Osteoblast (primary cell): ENCODE data around the gene NCOA1. TPM values are rescaled to one million over a fixed set of nuclear protein-coding genes. Genes with fewer than 3 reads are reported as not detected.
"Not testable (repeated sequence)": the region's sequence is repeated elsewhere in the genome, so short reads cannot be mapped to it uniquely, and the experiment has no call there.

ENCODE experiments used
- DNase-seq: peaks from one replicate; pipeline ENCODE4 v3.0.0; 2011; ENCODE audit warnings: low spot score, mixed read lengths; ENCODE audit not compliant: insufficient read length; ENCODE audit errors: missing footprints
- H2AFZ ChIP-seq: 2 replicates; pipeline ENCODE4 v1.6.0; 2011; ENCODE audit warnings: mild to moderate bottlenecking, low read length
- H3K27ac ChIP-seq: 2 replicates; pipeline ENCODE4 v1.5.1; 2011; ENCODE audit warnings: mild to moderate bottlenecking, low read depth, low read length, moderate library complexity
- H3K27me3 ChIP-seq: 2 replicates; pipeline ENCODE4 v1.6.0; 2012; ENCODE audit warnings: mild to moderate bottlenecking, control low read depth, inconsistent platforms, low read length, moderate library complexity; ENCODE audit not compliant: insufficient read depth
- H3K36me3 ChIP-seq: 2 replicates; pipeline ENCODE4 v1.5.1; 2011; ENCODE audit warnings: mild to moderate bottlenecking, low read length, control low read depth, moderate library complexity; ENCODE audit not compliant: insufficient read depth
- H3K4me1 ChIP-seq: 2 replicates; pipeline ENCODE4 v1.5.1; 2011; ENCODE audit warnings: mild to moderate bottlenecking, low read length, control low read depth, moderate library complexity; ENCODE audit not compliant: insufficient read depth
- H3K4me2 ChIP-seq: 2 replicates; pipeline ENCODE4 v1.6.0; 2011; ENCODE audit warnings: mild to moderate bottlenecking, low read length; ENCODE audit not compliant: insufficient read depth
- H3K4me3 ChIP-seq: fragments of 200-600 bp; sonication (generic); 3 replicates; pipeline ENCODE4 v1.5.1; 2012; ENCODE audit warnings: mild to moderate bottlenecking, low read length, inconsistent platforms; ENCODE audit not compliant: insufficient read depth
- H3K79me2 ChIP-seq: 2 replicates; pipeline ENCODE4 v1.6.0; 2012; ENCODE audit warnings: mild to moderate bottlenecking, low read length, control low read depth, inconsistent platforms; ENCODE audit not compliant: insufficient read depth
- H3K9me3 ChIP-seq: 2 replicates; pipeline ENCODE4 v1.5.1; 2011; ENCODE audit warnings: low read depth, low read length, control low read depth
- H4K20me1 ChIP-seq: 2 replicates; pipeline ENCODE4 v1.6.0; 2012; ENCODE audit warnings: mild to moderate bottlenecking, low read length, control low read depth; ENCODE audit not compliant: insufficient read depth
- total RNA-seq: library from RNA; depleted of rRNA; stranded (reverse); fragments of >200 nt; gene quantifications from 2 replicates; pipeline ENCODE4 v1.2.3, GENCODE V29; 2012
- TF ChIP-seq, protein P1 (sequence below): IDR thresholded peaks from 2 replicates; pipeline ENCODE4 v1.5.1; 2011; ENCODE audit warnings: mild to moderate bottlenecking, low read depth, low read length, moderate library complexity; ENCODE audit errors: extremely low read depth

The NCOA1 gene
- total RNA-seq, 1 donor: 23.2 TPM

DNA sequence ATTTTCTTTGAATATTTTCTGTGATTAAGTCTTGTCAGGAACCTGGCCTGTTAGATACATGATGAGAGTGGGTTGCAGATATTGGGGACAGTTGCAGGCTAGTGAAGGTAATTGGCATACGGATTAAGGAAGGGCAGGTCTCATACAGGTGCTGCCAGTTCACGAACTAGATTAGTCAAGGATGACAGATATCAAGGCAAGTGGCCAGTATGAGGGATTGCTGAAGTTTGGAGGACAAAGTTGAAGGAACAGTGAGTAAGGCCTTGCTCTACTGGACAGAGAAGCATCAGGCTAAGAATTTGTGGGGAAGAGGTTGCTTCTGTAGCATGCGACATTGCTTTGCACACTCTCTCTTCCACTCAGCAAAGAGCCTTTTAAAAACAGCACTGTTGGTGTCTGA is 12.8 kb upstream of the NCOA1 start:
- Histone ChIP-seq H3K27ac (no peak overlapping the region), H3K4me3 (no peak overlapping the region), H3K4me2 (no peak overlapping the region), H4K20me1 (no peaks in the 10 kb centered on the region), H3K9me3 (no peaks in the 10 kb centered on the region), H3K36me3 (no peaks in the 10 kb centered on the region), H2AFZ (no peak overlapping the region), H3K4me1 (no peaks in the 10 kb centered on the region), H3K27me3 (no peaks in the 10 kb centered on the region), H3K79me2 (no peaks in the 10 kb centered on the region)
- DNase-seq: no peak
- TF ChIP-seq, protein P1, sequence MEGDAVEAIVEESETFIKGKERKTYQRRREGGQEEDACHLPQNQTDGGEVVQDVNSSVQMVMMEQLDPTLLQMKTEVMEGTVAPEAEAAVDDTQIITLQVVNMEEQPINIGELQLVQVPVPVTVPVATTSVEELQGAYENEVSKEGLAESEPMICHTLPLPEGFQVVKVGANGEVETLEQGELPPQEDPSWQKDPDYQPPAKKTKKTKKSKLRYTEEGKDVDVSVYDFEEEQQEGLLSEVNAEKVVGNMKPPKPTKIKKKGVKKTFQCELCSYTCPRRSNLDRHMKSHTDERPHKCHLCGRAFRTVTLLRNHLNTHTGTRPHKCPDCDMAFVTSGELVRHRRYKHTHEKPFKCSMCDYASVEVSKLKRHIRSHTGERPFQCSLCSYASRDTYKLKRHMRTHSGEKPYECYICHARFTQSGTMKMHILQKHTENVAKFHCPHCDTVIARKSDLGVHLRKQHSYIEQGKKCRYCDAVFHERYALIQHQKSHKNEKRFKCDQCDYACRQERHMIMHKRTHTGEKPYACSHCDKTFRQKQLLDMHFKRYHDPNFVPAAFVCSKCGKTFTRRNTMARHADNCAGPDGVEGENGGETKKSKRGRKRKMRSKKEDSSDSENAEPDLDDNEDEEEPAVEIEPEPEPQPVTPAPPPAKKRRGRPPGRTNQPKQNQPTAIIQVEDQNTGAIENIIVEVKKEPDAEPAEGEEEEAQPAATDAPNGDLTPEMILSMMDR: no peak

GRCh38 chr2:24480245-24480644 is 10.8 kb upstream of the NCOA1 start:
- no peaks in the 10 kb centered on the region for H3K27me3 ChIP-seq
- no peaks in the 10 kb centered on the region for H3K9me3 ChIP-seq
- no peak overlapping the region for H2AFZ ChIP-seq
- no peaks in the 10 kb centered on the region for H3K36me3 ChIP-seq
- no peak for DNase-seq
- H4K20me1 ChIP-seq: no peaks in the 10 kb centered on the region
- H3K79me2 ChIP-seq: no peaks in the 10 kb centered on the region
- TF ChIP-seq, protein P1: no peak
- no peak overlapping the region for H3K4me3 ChIP-seq
- H3K4me2 ChIP-seq: no peak overlapping the region
- H3K4me1 ChIP-seq: no peaks in the 10 kb centered on the region
- H3K27ac ChIP-seq: no peak overlapping the region

DNA sequence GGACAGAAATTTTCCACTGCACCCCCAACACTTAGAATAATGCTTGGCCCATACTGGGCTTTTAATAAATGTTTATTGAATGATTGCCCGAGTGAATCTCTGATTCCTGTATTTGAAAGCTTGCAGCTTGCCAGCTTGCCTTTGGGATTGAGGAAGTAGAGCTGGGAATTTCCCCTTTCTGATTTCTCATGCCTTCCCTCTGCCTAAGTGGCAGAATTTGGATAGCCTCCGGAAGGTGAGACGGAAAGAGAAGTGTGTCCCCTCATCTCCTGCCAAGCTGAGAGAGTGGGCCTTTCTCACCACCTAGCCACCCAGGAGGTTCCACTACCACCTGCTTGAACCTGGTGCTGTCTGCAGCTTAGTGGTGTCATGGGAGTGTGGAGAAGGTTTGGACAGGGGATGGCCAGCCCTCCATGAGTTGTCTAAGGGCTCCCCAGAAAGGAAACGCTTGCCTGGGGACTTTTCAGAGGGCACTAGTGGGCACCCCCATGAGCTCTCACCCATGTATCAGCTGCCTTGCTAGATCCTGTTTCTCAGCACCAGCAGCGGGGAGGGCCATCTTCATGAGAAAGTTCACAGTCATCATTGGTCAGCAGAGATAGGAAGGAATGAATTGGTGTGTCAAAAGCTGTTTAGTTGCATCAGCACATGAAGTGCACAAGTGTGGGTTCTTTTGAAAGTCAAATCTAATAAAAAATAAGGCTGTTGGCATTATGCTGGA is 8.6 kb upstream of the NCOA1 start:
- DNase-seq: no peak
- H3K4me1 ChIP-seq: no peaks in the 10 kb centered on the region
- H3K27me3 ChIP-seq: no peaks in the 10 kb centered on the region
- no peaks in the 10 kb centered on the region for H3K36me3 ChIP-seq
- H4K20me1 ChIP-seq: no peaks in the 10 kb centered on the region
- TF ChIP-seq, protein P1: no peak
- H2AFZ ChIP-seq: no peak overlapping the region
- H3K4me2 ChIP-seq: no peak overlapping the region
- H3K27ac ChIP-seq: no peak overlapping the region
- H3K79me2 ChIP-seq: no peaks in the 10 kb centered on the region
- no peak overlapping the region for H3K4me3 ChIP-seq
- no peaks in the 10 kb centered on the region for H3K9me3 ChIP-seq

GRCh38 chr2:24482972-24483300 is 8.1 kb upstream of the NCOA1 start:
- H3K27me3 ChIP-seq: no peaks in the 10 kb centered on the region
- no peak overlapping the region for H3K4me3 ChIP-seq
- TF ChIP-seq, protein P1: no peak
- no peak overlapping the region for H3K27ac ChIP-seq
- no peaks in the 10 kb centered on the region for H3K36me3 ChIP-seq
- no peaks in the 10 kb centered on the region for H3K79me2 ChIP-seq
- no peaks in the 10 kb centered on the region for H3K4me1 ChIP-seq
- H4K20me1 ChIP-seq: no peaks in the 10 kb centered on the region
- DNase-seq: no peak
- H2AFZ ChIP-seq: no peak overlapping the region
- H3K9me3 ChIP-seq: no peaks in the 10 kb centered on the region
- H3K4me2 ChIP-seq: no peak overlapping the region

GRCh38 chr2:24484677-24485076 is 6.4 kb upstream of the NCOA1 start:
- not testable (repeated sequence) for H3K4me3 ChIP-seq, H3K4me1 ChIP-seq, H2AFZ ChIP-seq, H3K27ac ChIP-seq, H3K79me2 ChIP-seq, H3K27me3 ChIP-seq, H3K9me3 ChIP-seq, DNase-seq, H3K4me2 ChIP-seq, H3K36me3 ChIP-seq, H4K20me1 ChIP-seq
